OCI-LY1 (cell line): ENCODE results near the gene SLC22A9.
"Not testable (repeated sequence)": the region's sequence is repeated elsewhere in the genome, so short reads cannot be mapped to it uniquely, and the experiment has no call there.

Source experiments
- H2AFZ ChIP-seq: fragments of 200-600 bp; sonication (generic), shearing (Covaris generic); 2 replicates; pipeline ENCODE4 v1.6.0; 2014; ENCODE audit warnings: antibody characterized with exemption, mild to moderate bottlenecking, low read length
- H3F3A ChIP-seq: fragments of 200-600 bp; sonication (generic), shearing (Covaris generic); 2 replicates; pipeline ENCODE4 v1.6.0; 2014; ENCODE audit warnings: mild to moderate bottlenecking, antibody characterized with exemption, low read length, moderate library complexity; ENCODE audit not compliant: insufficient read depth
- H3K27ac ChIP-seq: fragments of 200-600 bp; sonication (generic); 2 replicates; pipeline ENCODE4 v1.5.1; 2014; ENCODE audit warnings: low read length, mixed run types, mild to moderate bottlenecking, low read depth; ENCODE audit not compliant: poor library complexity, severe bottlenecking
- H3K27me3 ChIP-seq: fragments of 200-600 bp; sonication (generic); 2 replicates; pipeline ENCODE4 v1.6.0; 2014; ENCODE audit warnings: antibody characterized with exemption, mild to moderate bottlenecking, low read length, moderate library complexity; ENCODE audit not compliant: insufficient read depth
- H3K36me3 ChIP-seq: fragments of 200-600 bp; sonication (generic); 2 replicates; pipeline ENCODE4 v1.6.1; 2014; ENCODE audit warnings: mild to moderate bottlenecking, antibody characterized with exemption, low read length, moderate library complexity, mixed read lengths; ENCODE audit not compliant: insufficient read depth
- H3K4me1 ChIP-seq: fragments of 200-600 bp; sonication (generic); 2 replicates; pipeline ENCODE4 v1.5.1; 2014; ENCODE audit warnings: mild to moderate bottlenecking, low read length, moderate library complexity; ENCODE audit not compliant: insufficient read depth, severe bottlenecking
- H3K4me2 ChIP-seq: fragments of 200-600 bp; sonication (generic), shearing (Covaris generic); 2 replicates; pipeline ENCODE4 v1.6.1; 2014; ENCODE audit warnings: low read length
- H3K4me3 ChIP-seq: fragments of 200-600 bp; sonication (generic); 2 replicates; pipeline ENCODE4 v1.5.1; 2014; ENCODE audit warnings: low read length, low read depth, mild to moderate bottlenecking, mixed read lengths; ENCODE audit not compliant: poor library complexity, severe bottlenecking
- H3K79me2 ChIP-seq: fragments of 200-600 bp; shearing (Covaris generic); 2 replicates; pipeline ENCODE4 v1.6.1; 2016; ENCODE audit warnings: mixed run types, low read length, mixed read lengths; ENCODE audit not compliant: insufficient read depth
- H3K9ac ChIP-seq: fragments of 200-600 bp; sonication (generic), shearing (Covaris generic); 2 replicates; pipeline ENCODE4 v1.6.1; 2014; ENCODE audit warnings: mild to moderate bottlenecking, low read length, mixed read lengths
- H3K9me2 ChIP-seq: fragments of 200-600 bp; sonication (generic), shearing (Covaris generic); 2 replicates; pipeline ENCODE4 v1.6.1; 2014; ENCODE audit warnings: low read depth, mild to moderate bottlenecking, low read length, mixed read lengths
- H3K9me3 ChIP-seq: fragments of 200-600 bp; shearing (Covaris generic); 2 replicates; pipeline ENCODE4 v1.6.1; 2014; ENCODE audit warnings: low read length, mixed read lengths
- H4K20me1 ChIP-seq: fragments of 200-600 bp; sonication (generic), shearing (Covaris generic); 2 replicates; pipeline ENCODE4 v1.6.0; 2016; ENCODE audit warnings: mild to moderate bottlenecking, low read length; ENCODE audit not compliant: insufficient read depth
- CTCF ChIP-seq: fragments of 200-600 bp; sonication (generic), shearing (Covaris generic); IDR thresholded peaks from 2 replicates; pipeline ENCODE4 v1.5.1; 2017; ENCODE audit warnings: mild to moderate bottlenecking, antibody characterized with exemption, low read length, moderate library complexity, mixed read lengths
- EZH2 ChIP-seq: fragments of 200-600 bp; sonication (generic), shearing (Covaris generic); IDR thresholded peaks from 2 replicates; pipeline ENCODE4 v1.8.0; 2017; ENCODE audit warnings: borderline replicate concordance, mixed run types, mild to moderate bottlenecking, antibody characterized with exemption, low read length, moderate library complexity, mixed read lengths

SLC22A9 gene

GRCh38 chr11:63427971-63428508, 58.5 kb downstream of the SLC22A9 start:
- no peaks in the 10 kb centered on the region for H3K36me3 ChIP-seq
- H3K27me3 ChIP-seq, result no peaks in the 10 kb centered on the region
- no peak overlapping the region for H2AFZ ChIP-seq
- no peak overlapping the region for H3K27ac ChIP-seq
- H3K9ac ChIP-seq, result no peak overlapping the region
- H3K9me3 ChIP-seq, result no peaks in the 10 kb centered on the region
- no peak overlapping the region for H3K4me3 ChIP-seq
- H3K9me2 ChIP-seq, result no peaks in the 10 kb centered on the region
- TF ChIP-seq CTCF (peak; percentile 18; the same call in 1 of the 2 replicates), EZH2 (no peak)
- H3F3A ChIP-seq, result no peaks in the 10 kb centered on the region
- no peaks in the 10 kb centered on the region for H3K79me2 ChIP-seq
- no peaks in the 10 kb centered on the region for H3K4me1 ChIP-seq
- no peak overlapping the region for H3K4me2 ChIP-seq
- no peaks in the 10 kb centered on the region for H4K20me1 ChIP-seq

- H3K4me1 ChIP-seq, H3K4me3 ChIP-seq, H2AFZ ChIP-seq, H3K9me3 ChIP-seq, H3K9ac ChIP-seq, H4K20me1 ChIP-seq, H3K79me2 ChIP-seq, H3K4me2 ChIP-seq, H3K36me3 ChIP-seq, H3F3A ChIP-seq, H3K27ac ChIP-seq, H3K9me2 ChIP-seq, H3K27me3 ChIP-seq: not testable (repeated sequence)
Measured at GRCh38 chr11:63430731-63431130, 61.1 kb downstream of the SLC22A9 start.

GRCh38 chr11:63435351-63435750, 65.8 kb downstream of the SLC22A9 start:
- not testable (repeated sequence) for H3K4me1 ChIP-seq, H3K27me3 ChIP-seq, H3K27ac ChIP-seq, H3K79me2 ChIP-seq, H3K9ac ChIP-seq, H3K9me3 ChIP-seq, H3F3A ChIP-seq, H3K9me2 ChIP-seq, H3K36me3 ChIP-seq, H2AFZ ChIP-seq, H3K4me3 ChIP-seq, H4K20me1 ChIP-seq, H3K4me2 ChIP-seq

GRCh38 chr11:63435831-63436230, 66.2 kb downstream of the SLC22A9 start:
- H3K4me2 ChIP-seq, result not testable (repeated sequence)

GRCh38 chr11:63443714-63444113, 74.1 kb downstream of the SLC22A9 start:
- Histone ChIP-seq H3K27ac (no peak overlapping the region), H3K4me3 (no peak overlapping the region), H3K9me2 (no peaks in the 10 kb centered on the region), H3K4me2 (no peak overlapping the region), H2AFZ (no peak overlapping the region), H3K79me2 (no peaks in the 10 kb centered on the region), H3K27me3 (no peaks in the 10 kb centered on the region), H3K4me1 (no peaks in the 10 kb centered on the region), H3K9me3 (no peaks in the 10 kb centered on the region), H3F3A (no peaks in the 10 kb centered on the region), H3K36me3 (no peaks in the 10 kb centered on the region), H4K20me1 (no peaks in the 10 kb centered on the region), H3K9ac (no peak overlapping the region)
- TF ChIP-seq EZH2 (no peak), CTCF (no peak)

More at GRCh38 chr11:63435831-63436230, 66.2 kb downstream of the SLC22A9 start:
- not testable (repeated sequence) for H3K9me3 ChIP-seq, H3K79me2 ChIP-seq, H3K4me3 ChIP-seq, H3F3A ChIP-seq, H2AFZ ChIP-seq, H3K27me3 ChIP-seq, H3K27ac ChIP-seq, H3K9ac ChIP-seq, H4K20me1 ChIP-seq, H3K9me2 ChIP-seq, H3K36me3 ChIP-seq, H3K4me1 ChIP-seq
